ENCODE measurements around the gene MERTK. TPM values are rescaled to one million over a fixed set of nuclear protein-coding genes. Genes with fewer than 3 reads are reported as not detected.
"Not testable (repeated sequence)": the region's sequence is repeated elsewhere in the genome, so short reads cannot be mapped to it uniquely, and the experiment has no call there.

The MERTK gene
- total and polyA plus RNA-seq, 2 donors (not counting 1 experiment from before 2014, with no cell fraction given): 0.04 to 0.34 TPM

- H3K27ac ChIP-seq (ENCODE audit: low read length in 2 of 2); H3K9me3 Mint-ChIP-seq (ENCODE audit: insufficient read depth); H2AFZ ChIP-seq (ENCODE audit: insufficient read depth, low read depth, low read length, poor library complexity, severe bottlenecking); CTCF ChIA-PET; H4K20me1 ChIP-seq (ENCODE audit: control insufficient read depth, insufficient read depth, low read length, poor library complexity, severe bottlenecking); H3K4me1 Mint-ChIP-seq; H3K4me2 ChIP-seq (replicated peaks; ENCODE audit: low read depth, low read length, poor library complexity, severe bottlenecking); H3K27me3 Mint-ChIP-seq; DNase-seq; H3K27ac Mint-ChIP-seq; H3K9ac ChIP-seq (ENCODE audit: low read length); H3K4me3 Mint-ChIP-seq; H3K36me3 ChIP-seq (replicated peaks in 1 of 2; ENCODE audit: control extremely low read depth in 1 of 2, control insufficient read depth in 1 of 2, extremely low read depth in 1 of 2, insufficient read depth in 2 of 2, low read length in 1 of 2); H3K27me3 ChIP-seq (replicated peaks in 1 of 4; ENCODE audit: control extremely low read depth in 1 of 4, control insufficient read depth in 3 of 4, insufficient read depth in 4 of 4, low read length in 3 of 4); H3K79me2 ChIP-seq (ENCODE audit: control insufficient read depth, insufficient read depth, low read length); H3K9me3 ChIP-seq (ENCODE audit: control extremely low read depth in 1 of 3, control insufficient read depth in 2 of 3, insufficient read depth in 1 of 3, low read length in 2 of 3); POLR2A ChIA-PET; H3K4me3 ChIP-seq (ENCODE audit: control extremely low read depth in 1 of 5, extremely low read depth in 1 of 5, insufficient read depth in 1 of 5, low read depth in 2 of 5, low read length in 4 of 5); H3K4me1 ChIP-seq (ENCODE audit: control insufficient read depth in 2 of 2, insufficient read depth in 2 of 2, low read length in 2 of 2); ATAC-seq (ENCODE audit: low read depth); intact Hi-C loops (cut with micrococcal nuclease): not testable (repeated sequence)
- no CpG with 5 or more reads among the region's 3 CpGs for WGBS (ENCODE audit: insufficient coverage)
Observed at GRCh38 chr2:111860005-111860404, 38.4 kb upstream of the MERTK start.

- ATAC-seq (ENCODE audit: low read depth); H3K9me3 ChIP-seq (ENCODE audit: control extremely low read depth in 1 of 3, control insufficient read depth in 2 of 3, insufficient read depth in 1 of 3, low read length in 2 of 3); H3K4me2 ChIP-seq (replicated peaks; ENCODE audit: low read depth, low read length, poor library complexity, severe bottlenecking); CTCF ChIA-PET; H3K27ac Mint-ChIP-seq; H3K4me1 Mint-ChIP-seq; H3K9me3 Mint-ChIP-seq (ENCODE audit: insufficient read depth); H3K4me3 ChIP-seq (ENCODE audit: control extremely low read depth in 1 of 5, extremely low read depth in 1 of 5, insufficient read depth in 1 of 5, low read depth in 2 of 5, low read length in 4 of 5); POLR2A ChIA-PET; H3K36me3 ChIP-seq (replicated peaks in 1 of 2; ENCODE audit: control extremely low read depth in 1 of 2, control insufficient read depth in 1 of 2, extremely low read depth in 1 of 2, insufficient read depth in 2 of 2, low read length in 1 of 2); H3K4me1 ChIP-seq (ENCODE audit: control insufficient read depth in 2 of 2, insufficient read depth in 2 of 2, low read length in 2 of 2); H2AFZ ChIP-seq (ENCODE audit: insufficient read depth, low read depth, low read length, poor library complexity, severe bottlenecking); H4K20me1 ChIP-seq (ENCODE audit: control insufficient read depth, insufficient read depth, low read length, poor library complexity, severe bottlenecking); H3K9ac ChIP-seq (ENCODE audit: low read length); H3K27me3 ChIP-seq (replicated peaks in 1 of 4; ENCODE audit: control extremely low read depth in 1 of 4, control insufficient read depth in 3 of 4, insufficient read depth in 4 of 4, low read length in 3 of 4); H3K79me2 ChIP-seq (ENCODE audit: control insufficient read depth, insufficient read depth, low read length); H3K27me3 Mint-ChIP-seq; H3K27ac ChIP-seq (ENCODE audit: low read length in 2 of 2); H3K4me3 Mint-ChIP-seq; DNase-seq; intact Hi-C loops (cut with micrococcal nuclease): not testable (repeated sequence)
- no CpG with 5 or more reads among the region's 3 CpGs for WGBS (ENCODE audit: insufficient coverage)
Observed at GRCh38 chr2:111865124-111865523, 33.3 kb upstream of the MERTK start.

- H3K4me3 ChIP-seq (ENCODE audit: control extremely low read depth in 1 of 5, extremely low read depth in 1 of 5, insufficient read depth in 1 of 5, low read depth in 2 of 5, low read length in 4 of 5); H3K4me1 ChIP-seq (ENCODE audit: control insufficient read depth in 2 of 2, insufficient read depth in 2 of 2, low read length in 2 of 2); H3K4me1 Mint-ChIP-seq; H2AFZ ChIP-seq (ENCODE audit: insufficient read depth, low read depth, low read length, poor library complexity, severe bottlenecking); H4K20me1 ChIP-seq (ENCODE audit: control insufficient read depth, insufficient read depth, low read length, poor library complexity, severe bottlenecking); H3K27me3 Mint-ChIP-seq; H3K9me3 ChIP-seq (ENCODE audit: control extremely low read depth in 1 of 3, control insufficient read depth in 2 of 3, insufficient read depth in 1 of 3, low read length in 2 of 3); H3K27ac ChIP-seq (ENCODE audit: low read length in 2 of 2); H3K4me2 ChIP-seq (replicated peaks; ENCODE audit: low read depth, low read length, poor library complexity, severe bottlenecking); H3K4me3 Mint-ChIP-seq; H3K9ac ChIP-seq (ENCODE audit: low read length); POLR2A ChIA-PET; CTCF ChIA-PET; ATAC-seq (ENCODE audit: low read depth); H3K9me3 Mint-ChIP-seq (ENCODE audit: insufficient read depth); H3K79me2 ChIP-seq (ENCODE audit: control insufficient read depth, insufficient read depth, low read length); H3K27ac Mint-ChIP-seq; DNase-seq; intact Hi-C loops (cut with micrococcal nuclease); H3K27me3 ChIP-seq (replicated peaks in 1 of 4; ENCODE audit: control extremely low read depth in 1 of 4, control insufficient read depth in 3 of 4, insufficient read depth in 4 of 4, low read length in 3 of 4): not testable (repeated sequence)
- H3K36me3 ChIP-seq (replicated peaks in 1 of 2; ENCODE audit: control extremely low read depth in 1 of 2, control insufficient read depth in 1 of 2, extremely low read depth in 1 of 2, insufficient read depth in 2 of 2, low read length in 1 of 2): peaks cover 0 to 12% of the 10 kb centered on the region in 2 experiments
- WGBS (ENCODE audit: insufficient coverage): no CpG with 5 or more reads among the region's 2 CpGs
Observed at GRCh38 chr2:111872806-111873205, 25.6 kb upstream of the MERTK start.
